ENCODE data around the gene RAD51D. TPM values are rescaled to one million over a fixed set of nuclear protein-coding genes. Genes with fewer than 3 reads are reported as not detected.
A peak's percentile ranks its signal among the peaks of the same experiment; 100 is the strongest.

Gene RAD51D
- polyA plus RNA-seq, 2 of the 4 experiments (the other 2 are of a cell fraction): 18.4 to 23.8 TPM

- ATAC-seq: peak in 1 of 2 experiments; percentile 60; a peak in 5 of 6 replicates
- POLR2A ChIA-PET: interaction anchor here (0.7 kb wide), 1 partner anchor 89 kb away, joined by 3 read pairs; the partner anchor contains the start of gene LIG3
- CTCF ChIA-PET: interaction anchor here (0.8 to 6.8 kb wide), 10 partner anchors 9 to 51 kb away, joined by 3 to 21 read pairs (median 3); no protein-coding TSS in a partner anchor
Measured at GRCh38 chr17:35069311-35069710, 50.3 kb downstream of the RAD51D start.

GRCh38 chr17:35068249-35068648 lies 51.4 kb downstream of the RAD51D start:
- no peak for FAIRE-seq
- POLR2A ChIA-PET: no interaction called here
- 89% methylated on average over 2 of the region's 2 CpGs for WGBS (ENCODE audit: missing lambda C conversion rate)

More at GRCh38 chr17:35069311-35069710, 50.3 kb downstream of the RAD51D start:
- Histone ChIP-seq H3K4me3 (no peak overlapping the region), H3K4me2 (peak overlapping the region; percentile 40), H3K27ac (peak overlapping the region; percentile 30 to 69; a peak in 5 of 6 replicates), H3K4me1 (peaks cover 68% of the 10 kb centered on the region), H3K9me3 (no peaks in the 10 kb centered on the region)
- DNase-seq (ENCODE audit: low read depth in 1 of 2, low spot score in 1 of 2): no peak
- TF ChIP-seq MAFK (IDR thresholded peaks at IDR 0.05; ENCODE audit: partially characterized antibody): peak; percentile 11
- TF ChIP-seq KDM1A (IDR thresholded peaks at IDR 0.05; ENCODE audit: low read depth): no peak
- peak; percentile 51 for FAIRE-seq
- WGBS (ENCODE audit: missing lambda C conversion rate): 21% methylated on average over 2 of the region's 2 CpGs

GRCh38 chr17:35065880-35066279 lies 53.8 kb downstream of the RAD51D start:
- no peaks in the 10 kb centered on the region for H3K9me3 ChIP-seq
- peaks cover 74% of the 10 kb centered on the region for H3K4me1 ChIP-seq
- no peak for TF ChIP-seq BHLHE40 (IDR thresholded peaks at IDR 0.05; ENCODE audit: low read depth, low read length)
- peak; percentile 10 to 53; a peak in 2 of 4 replicates for TF ChIP-seq CEBPB (IDR thresholded peaks at IDR 0.05)
- peak overlapping the region; percentile 28; the same call in 2 of the 3 replicates for H3K4me2 ChIP-seq
- no peak for DNase-seq (ENCODE audit: low read depth in 1 of 2, low spot score in 1 of 2)
- no peak overlapping the region for H3K4me3 ChIP-seq
- 93% methylated on average over 4 of the region's 4 CpGs for WGBS (ENCODE audit: missing lambda C conversion rate)
- FAIRE-seq: no peak
- POLR2A ChIA-PET: no interaction called here
- ATAC-seq: no peak
- H3K27ac ChIP-seq: peak overlapping the region; percentile 92 to 93
- CTCF ChIA-PET: interaction anchor here (0.6 to 6.8 kb wide), 8 partner anchors 14 to 131 kb away, joined by 3 to 38 read pairs (median 3); no protein-coding TSS in a partner anchor

More at GRCh38 chr17:35068249-35068648, 51.4 kb downstream of the RAD51D start:
- Histone ChIP-seq H3K9me3 (no peaks in the 10 kb centered on the region), H3K27ac (peak overlapping the region; percentile 30 to 69; a peak in 4 of 6 replicates), H3K4me2 (peak overlapping the region; percentile 40; the same call in 2 of the 3 replicates), H3K4me3 (no peak overlapping the region), H3K4me1 (peaks cover 64% of the 10 kb centered on the region)
- ATAC-seq (no peak), DNase-seq (ENCODE audit: low read depth in 1 of 2, low spot score in 1 of 2) (no peak)
- CTCF ChIA-PET: interaction anchor here (0.7 to 6.8 kb wide), 6 partner anchors 12 to 55 kb away, joined by 3 to 21 read pairs (median 4); no protein-coding TSS in a partner anchor
- TF ChIP-seq HOXB5 (CRISPR knock-in tag; IDR thresholded peaks at IDR 0.05) (no peak), HDAC2 (IDR thresholded peaks at IDR 0.05) (no peak), BCL3 (IDR thresholded peaks at IDR 0.05) (no peak), HOXB13 (CRISPR knock-in tag; IDR thresholded peaks at IDR 0.05; ENCODE audit: low read depth) (no peak)

- ChIA-PET POLR2A (interaction anchor here (1.0 to 1.9 kb wide), 5 partner anchors 10 to 25 kb away, joined by 3 to 17 read pairs (median 4); no protein-coding TSS in a partner anchor), CTCF (interaction anchor here (0.7 to 5.2 kb wide), 17 partner anchors 9 to 522 kb away, joined by 3 to 38 read pairs (median 5); partner anchors contain the start of gene RAD51D)
- FAIRE-seq (no peak), DNase-seq (ENCODE audit: low read depth in 1 of 2, low spot score in 1 of 2) (no peak), ATAC-seq (no peak)
- H3K4me1 ChIP-seq: peaks cover 69% of the 10 kb centered on the region
- TF ChIP-seq REST (IDR thresholded peaks at IDR 0.05): no peak
- no peak for TF ChIP-seq POLR2AphosphoS2 (conservative IDR thresholded peaks at IDR 0.05; ENCODE audit: low read length)
- no peak for TF ChIP-seq ZFP36 (IDR thresholded peaks at IDR 0.05; ENCODE audit: borderline replicate concordance, partially characterized antibody)
- TF ChIP-seq MAFK (IDR thresholded peaks at IDR 0.05; ENCODE audit: partially characterized antibody): no peak
- no peak for TF ChIP-seq FOXS1 (CRISPR knock-in tag; IDR thresholded peaks at IDR 0.05)
- TF ChIP-seq HOXB13 (CRISPR knock-in tag; IDR thresholded peaks at IDR 0.05; ENCODE audit: low read depth): no peak
- TF ChIP-seq JUN (IDR thresholded peaks at IDR 0.05): no peak
- TF ChIP-seq CTCF (IDR thresholded peaks at IDR 0.05): no peak
- TF ChIP-seq E2F6 (IDR thresholded peaks at IDR 0.05; ENCODE audit: borderline replicate concordance, low read depth): no peak
- TF ChIP-seq GATA3 (IDR thresholded peaks at IDR 0.05; ENCODE audit: borderline replicate concordance): no peak
- H3K27ac ChIP-seq: peak overlapping the region; percentile 92 to 93
- H3K4me3 ChIP-seq: no peak overlapping the region
- H3K4me2 ChIP-seq: peak overlapping the region; percentile 78
- no peaks in the 10 kb centered on the region for H3K9me3 ChIP-seq
- WGBS (ENCODE audit: missing lambda C conversion rate): 69% methylated on average over 3 of the region's 3 CpGs
Measured at GRCh38 chr17:35064516-35065215, 55.0 kb downstream of the RAD51D start.
